H9 (cell line): Measurements from ENCODE around the gene L1CAM. TPM values are rescaled to one million over a fixed set of nuclear protein-coding genes. Genes with fewer than 3 reads are reported as not detected.
A peak's percentile ranks its signal among the peaks of the same experiment; 100 is the strongest.

Source experiments
- DNase-seq: peaks from one replicate; pipeline ENCODE4 v3.0.0-alpha.2; 2017
- H2AFZ ChIP-seq: one replicate; pipeline ENCODE4 v1.6.1; 2013; ENCODE audit warnings: mild to moderate bottlenecking, low read length, control low read depth, moderate library complexity
- H2AK5ac ChIP-seq: 2 replicates; pipeline ENCODE4 v1.6.1; 2013; ENCODE audit warnings: low read length, control low read depth, mixed read lengths; ENCODE audit not compliant: insufficient read length
- H2BK120ac ChIP-seq: one replicate; pipeline ENCODE4 v1.6.1; 2013; ENCODE audit warnings: low read depth, mild to moderate bottlenecking, low read length, control low read depth, inconsistent platforms; ENCODE audit not compliant: poor library complexity, severe bottlenecking
- H2BK12ac ChIP-seq: 2 replicates; pipeline ENCODE4 v1.6.1; 2013; ENCODE audit warnings: low read length, control low read depth, mixed read lengths, low read depth; ENCODE audit not compliant: insufficient read length
- H2BK15ac ChIP-seq: 2 replicates; pipeline ENCODE4 v1.6.1; 2013; ENCODE audit warnings: low read depth, low read length, control low read depth
- H2BK20ac ChIP-seq: one replicate; pipeline ENCODE4 v1.6.1; 2013; ENCODE audit warnings: low read depth, mild to moderate bottlenecking, low read length, control low read depth, inconsistent platforms; ENCODE audit not compliant: poor library complexity, severe bottlenecking
- H2BK5ac ChIP-seq: 2 replicates; pipeline ENCODE4 v1.6.1; 2013; ENCODE audit warnings: low read length, control low read depth, mixed read lengths; ENCODE audit not compliant: insufficient read length
- H3K14ac ChIP-seq: 2 replicates; pipeline ENCODE4 v1.6.1; 2013; ENCODE audit warnings: low read length, control low read depth; ENCODE audit not compliant: insufficient read depth
- H3K18ac ChIP-seq: 2 replicates; pipeline ENCODE4 v1.6.1; 2013; ENCODE audit warnings: low read depth, mild to moderate bottlenecking, mixed read lengths, low read length, control low read depth; ENCODE audit not compliant: insufficient read length
- H3K23ac ChIP-seq: 2 replicates; pipeline ENCODE4 v1.6.1; 2013; ENCODE audit warnings: low read length, control low read depth, mixed read lengths, low read depth; ENCODE audit not compliant: insufficient read length
- H3K23me2 ChIP-seq: 2 replicates; pipeline ENCODE4 v1.6.1; 2013; ENCODE audit warnings: low read depth, mild to moderate bottlenecking, mixed read lengths, low read length, control low read depth; ENCODE audit not compliant: insufficient read length, poor library complexity, severe bottlenecking
- H3K27ac ChIP-seq: 2 replicates; pipeline ENCODE4 v1.5.1; 2013; ENCODE audit warnings: low read length, control low read depth, mixed read lengths, low read depth; ENCODE audit not compliant: insufficient read length
- H3K27me3 ChIP-seq: 2 replicates; pipeline ENCODE4 v1.6.1; 2013; ENCODE audit warnings: low read length, control low read depth, inconsistent platforms; ENCODE audit not compliant: insufficient read depth
- H3K4ac ChIP-seq: 2 replicates; pipeline ENCODE4 v1.6.1; 2013; ENCODE audit warnings: low read depth, mild to moderate bottlenecking, control low read depth, inconsistent platforms, low read length, moderate library complexity
- H3K4me1 ChIP-seq: 2 replicates; pipeline ENCODE4 v1.6.1; 2013; ENCODE audit warnings: low read length, control low read depth, inconsistent platforms; ENCODE audit not compliant: insufficient read depth
- H3K4me2 ChIP-seq: 2 replicates; pipeline ENCODE4 v1.6.1; 2013; ENCODE audit warnings: low read length, control low read depth, mixed read lengths; ENCODE audit not compliant: insufficient read length, insufficient read depth
- H3K56ac ChIP-seq: 2 replicates; pipeline ENCODE4 v1.6.1; 2013; ENCODE audit warnings: low read depth, mild to moderate bottlenecking, mixed read lengths, low read length, control low read depth; ENCODE audit not compliant: insufficient read length
- H3K79me1 ChIP-seq: 2 replicates; pipeline ENCODE4 v1.6.1; 2013; ENCODE audit warnings: low read depth, mild to moderate bottlenecking, moderate library complexity, low read length, control low read depth, inconsistent platforms; ENCODE audit not compliant: insufficient read depth, poor library complexity, severe bottlenecking
- H3K79me2 ChIP-seq: 2 replicates; pipeline ENCODE4 v1.6.1; 2013; ENCODE audit warnings: low read length, control low read depth, inconsistent platforms; ENCODE audit not compliant: insufficient read depth
- H3K9ac ChIP-seq: 2 replicates; pipeline ENCODE4 v1.6.1; 2013; ENCODE audit warnings: low read length, control low read depth, mixed read lengths; ENCODE audit not compliant: insufficient read length; ENCODE audit errors: extremely low read depth
- H3K9me3 ChIP-seq: one replicate; pipeline ENCODE4 v1.6.1; 2013; ENCODE audit warnings: low read depth, low read length, inconsistent platforms; ENCODE audit not compliant: control insufficient read depth
- H3T11ph ChIP-seq: one replicate; pipeline ENCODE4 v1.6.1; 2013; ENCODE audit warnings: mild to moderate bottlenecking, low read length, control low read depth, inconsistent platforms
- H4K20me1 ChIP-seq: one replicate; pipeline ENCODE4 v1.6.1; 2013; ENCODE audit not compliant: control insufficient read depth, insufficient read length, insufficient read depth
- H4K5ac ChIP-seq: 2 replicates; pipeline ENCODE4 v1.6.1; 2013; ENCODE audit warnings: low read depth, mild to moderate bottlenecking, mixed read lengths, low read length, control low read depth; ENCODE audit not compliant: insufficient read length
- H4K8ac ChIP-seq: replicated peaks from 2 replicates; pipeline ENCODE4 v1.6.1; 2013; ENCODE audit warnings: low read length, control low read depth, mixed read lengths, low read depth; ENCODE audit not compliant: insufficient read length
- H4K91ac ChIP-seq: 2 replicates; pipeline ENCODE4 v1.6.1; 2013; ENCODE audit warnings: low read depth, mild to moderate bottlenecking, moderate library complexity, mixed read lengths, low read length, control low read depth; ENCODE audit not compliant: insufficient read length
- H3K27ac Mint-ChIP-seq, 3 experiments: 2 replicates in 2 of 3; 3 replicates in 1 of 3; pipeline ENCODE4 v1.8.0; 2020 to 2021; ENCODE audit warnings: mixed read lengths in 3 of 3, mild to moderate bottlenecking in 1 of 3, moderate library complexity in 1 of 3
- H3K27me3 Mint-ChIP-seq: 2 replicates; pipeline ENCODE4 v1.8.0; 2021; ENCODE audit warnings: low read depth, mild to moderate bottlenecking, moderate library complexity, mixed read lengths
- H3K36me3 Mint-ChIP-seq, 3 experiments: 2 replicates in 2 of 3; 3 replicates in 1 of 3; pipeline ENCODE4 v1.8.0; 2020 to 2021; ENCODE audit warnings: low read depth in 3 of 3, mixed read lengths in 3 of 3; ENCODE audit not compliant: insufficient read depth in 1 of 3
- H3K4me1 Mint-ChIP-seq, 2 experiments: 2 replicates each; pipeline ENCODE4 v1.8.0; 2020; ENCODE audit warnings: mixed read lengths in 2 of 2
- H3K4me3 Mint-ChIP-seq, 2 experiments: 2 replicates in 1 of 2; 3 replicates in 1 of 2; pipeline ENCODE4 v1.8.0; 2020 to 2021; ENCODE audit warnings: mild to moderate bottlenecking in 2 of 2, mixed read lengths in 2 of 2, moderate library complexity in 1 of 2
- H3K9me3 Mint-ChIP-seq, 2 experiments: 2 replicates in 1 of 2; 3 replicates in 1 of 2; pipeline ENCODE4 v1.8.0; 2020; ENCODE audit warnings: mild to moderate bottlenecking in 2 of 2, mixed read lengths in 2 of 2, moderate library complexity in 1 of 2
- WGBS: extraction: QIAGEN DNeasy Blood & Tissue Kit; methylation state at CpG from one replicate; pipeline ENCODE4 v1.1.7; 2013; ENCODE audit warnings: missing lambda C conversion rate, low lambda C conversion rate, mixed read lengths; ENCODE audit not compliant: insufficient read length; ENCODE audit errors: extremely low coverage; 5-methylcytosine and 5-hydroxymethylcytosine counted together
- total RNA-seq: library from RNA; stranded (reverse); gene quantifications from 2 replicates; pipeline ENCODE4 v1.2.1, GENCODE V29; 2021
- TF ChIP-seq, protein P1 (sequence below): fragments of 200-600 bp; sonication (generic); conservative IDR thresholded peaks from 3 replicates; pipeline ENCODE4 v1.8.0; 2021; ENCODE audit warnings: antibody characterized with exemption, mild to moderate bottlenecking

Gene L1CAM
- total RNA-seq, 1 experiment from 2014 or later = 22.7 TPM

DNA sequence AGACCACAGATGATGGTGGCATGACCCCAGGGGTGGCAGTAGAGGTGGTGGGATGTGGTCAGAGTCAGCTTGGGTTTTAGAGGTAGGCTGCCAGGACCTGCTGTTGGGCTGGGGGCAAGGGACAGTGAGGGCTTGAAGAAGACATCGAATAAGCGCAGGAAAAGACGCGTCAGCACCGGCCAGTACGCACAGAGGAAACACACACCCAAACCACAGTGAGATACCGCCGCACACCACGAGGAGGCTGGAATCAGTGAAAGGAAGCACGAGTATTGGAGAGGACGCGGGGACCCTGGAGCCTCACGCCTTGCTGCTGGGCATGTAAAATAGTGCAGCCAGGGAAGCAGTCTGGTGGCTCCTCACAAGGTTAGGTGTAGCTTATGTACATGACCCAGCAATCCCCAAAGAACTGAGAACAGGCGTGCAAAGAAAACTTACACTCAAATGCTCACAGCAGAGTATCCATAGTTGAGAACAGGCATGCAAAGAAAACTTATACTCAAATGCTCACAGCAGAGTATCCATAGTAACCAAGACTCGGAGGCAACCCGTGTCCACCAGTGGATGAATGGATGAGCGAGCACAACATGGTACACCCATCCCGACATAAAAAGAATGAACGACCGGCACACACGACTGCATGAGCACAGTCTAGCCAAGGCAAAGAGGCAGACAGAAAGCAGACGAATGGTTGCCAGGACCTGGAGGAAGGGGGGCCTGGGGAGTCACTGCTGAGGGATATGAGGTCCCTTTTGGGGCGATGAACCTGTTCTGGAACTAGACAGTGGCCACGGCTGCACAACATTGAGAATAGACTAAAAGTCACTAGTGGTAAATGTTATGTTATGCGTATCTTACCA lies 68.9 kb downstream of the L1CAM start:
- Histone ChIP-seq H4K8ac (no peak overlapping the region), H3K4me2 (no peak overlapping the region), H3K56ac (no peak overlapping the region), H4K5ac (no peak overlapping the region), H2AK5ac (no peak overlapping the region), H2AFZ (no peak overlapping the region), H3K23me2 (no peaks in the 10 kb centered on the region), H2BK12ac (no peak overlapping the region), H4K91ac (no peak overlapping the region), H3K4me1 (no peaks in the 10 kb centered on the region; the same call in 1 of the 2 replicates), H3K23ac (no peak overlapping the region), H3K27ac (no peak overlapping the region), H3K14ac (no peak overlapping the region), H3K79me2 (peaks cover 37% of the 10 kb centered on the region; the same call in 1 of the 2 replicates), H2BK20ac (no peak overlapping the region), H2BK120ac (no peak overlapping the region), H3K18ac (no peak overlapping the region), H3K79me1 (no peaks in the 10 kb centered on the region), H2BK15ac (no peak overlapping the region), H3K9me3 (peaks cover 11% of the 10 kb centered on the region), H2BK5ac (no peak overlapping the region), H3K4ac (no peak overlapping the region), H3K27me3 (no peaks in the 10 kb centered on the region), H3T11ph (no peak overlapping the region), H3K9ac (no peak overlapping the region), H4K20me1 (no peaks in the 10 kb centered on the region)
- H3K27ac Mint-ChIP-seq = peak overlapping the region in 1 of 3 experiments; percentile 17; a peak in 2 of 7 replicates
- peaks cover 41 to 45% of the 10 kb centered on the region in 2 experiments for H3K4me1 Mint-ChIP-seq
- H3K4me3 Mint-ChIP-seq = no peak overlapping the region
- TF ChIP-seq, protein P1, sequence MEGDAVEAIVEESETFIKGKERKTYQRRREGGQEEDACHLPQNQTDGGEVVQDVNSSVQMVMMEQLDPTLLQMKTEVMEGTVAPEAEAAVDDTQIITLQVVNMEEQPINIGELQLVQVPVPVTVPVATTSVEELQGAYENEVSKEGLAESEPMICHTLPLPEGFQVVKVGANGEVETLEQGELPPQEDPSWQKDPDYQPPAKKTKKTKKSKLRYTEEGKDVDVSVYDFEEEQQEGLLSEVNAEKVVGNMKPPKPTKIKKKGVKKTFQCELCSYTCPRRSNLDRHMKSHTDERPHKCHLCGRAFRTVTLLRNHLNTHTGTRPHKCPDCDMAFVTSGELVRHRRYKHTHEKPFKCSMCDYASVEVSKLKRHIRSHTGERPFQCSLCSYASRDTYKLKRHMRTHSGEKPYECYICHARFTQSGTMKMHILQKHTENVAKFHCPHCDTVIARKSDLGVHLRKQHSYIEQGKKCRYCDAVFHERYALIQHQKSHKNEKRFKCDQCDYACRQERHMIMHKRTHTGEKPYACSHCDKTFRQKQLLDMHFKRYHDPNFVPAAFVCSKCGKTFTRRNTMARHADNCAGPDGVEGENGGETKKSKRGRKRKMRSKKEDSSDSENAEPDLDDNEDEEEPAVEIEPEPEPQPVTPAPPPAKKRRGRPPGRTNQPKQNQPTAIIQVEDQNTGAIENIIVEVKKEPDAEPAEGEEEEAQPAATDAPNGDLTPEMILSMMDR = no peak
- peaks cover 68 to 73% of the 10 kb centered on the region in 2 experiments for H3K9me3 Mint-ChIP-seq
- no CpG with 5 or more reads among the region's 25 CpGs for WGBS
- no peaks in the 10 kb centered on the region; the same call in 1 of the 2 replicates for H3K27me3 Mint-ChIP-seq
- peaks cover 0 to 27% (median 18%) of the 10 kb centered on the region in 3 experiments; a peak in 6 of 7 replicates for H3K36me3 Mint-ChIP-seq
- DNase-seq = no peak
